GM12878 (cell line): ENCODE measurements around the gene LOX. TPM values are rescaled to one million over a fixed set of nuclear protein-coding genes. Genes with fewer than 3 reads are reported as not detected.

Experiments used
- ATAC-seq: fragments of 200-7000 bp; cut with Tn5 transposase; 3 replicates; pipeline ENCODE4 v1.9.1; 2020; ENCODE audit warnings: mild to moderate bottlenecking, moderate library complexity
- BruUV-seq: library from RNA; stranded (reverse); fragments of 400-500 nt; replicated peaks from 2 replicates; lab custom pipeline; 2021; lab: Mats Ljungman, UMichigan
- CTCF ChIA-PET: fragments of 300-600 bp; sonication (Branson Sonifier 250); formaldehyde crosslinking; extraction: SDS; loops from one replicate; lab custom pipeline; 2021; ENCODE audit warnings: inconsistent platforms; lab: Yijun Ruan, JAX
- POLR2A ChIA-PET: fragments of 350-600 bp; formaldehyde crosslinking; extraction: SDS; loops from one replicate; lab custom pipeline; 2021; ENCODE audit warnings: inconsistent platforms; lab: Charles Lee
- RAD21 ChIA-PET: fragments of 300-600 bp; sonication (Branson Sonifier 250); formaldehyde crosslinking; loops from one replicate; lab custom pipeline; 2023; ENCODE audit warnings: antibody characterized with exemption; ENCODE audit not compliant: unreplicated experiment; lab: Charles Lee
- SMC1A ChIA-PET: fragments of 300-600 bp; sonication (Branson Sonifier 250); formaldehyde crosslinking; loops from one replicate; lab custom pipeline; 2023; ENCODE audit not compliant: unreplicated experiment, uncharacterized antibody; lab: Charles Lee
- DNase-seq: peaks from one replicate; pipeline ENCODE4 v3.0.0-alpha.2; 2011; ENCODE audit warnings: low read depth, low spot score
- FAIRE-seq: peaks from 3 replicates; lab custom pipeline; 2011; peaks lifted over from hg19 to GRCh38; lab: Jason Lieb, UNC
- H2AFZ ChIP-seq: 2 replicates; pipeline ENCODE4 v1.6.0; 2011; ENCODE audit warnings: low read depth, low read length, control low read depth; ENCODE audit not compliant: control insufficient read depth
- H3K27ac ChIP-seq: 2 replicates; pipeline ENCODE4 v1.5.1; 2011; ENCODE audit warnings: control low read depth; ENCODE audit not compliant: control insufficient read depth, insufficient read depth
- H3K27me3 ChIP-seq, 2 experiments: replicated peaks in 1 of 2; 2 replicates each; pipeline versions ENCODE4 v1.6.0 to v1.6.1; 2011; ENCODE audit warnings: low read length in 1 of 2; ENCODE audit not compliant: control insufficient read depth in 2 of 2, insufficient read depth in 2 of 2
- H3K36me3 ChIP-seq, 2 experiments: 2 replicates each; pipeline ENCODE4 v1.5.1; 2011; ENCODE audit warnings: low read length in 1 of 2; ENCODE audit not compliant: control insufficient read depth in 2 of 2, insufficient read depth in 2 of 2
- H3K4me1 ChIP-seq: 2 replicates; pipeline ENCODE4 v1.6.1; 2011; ENCODE audit warnings: mild to moderate bottlenecking, low read length, moderate library complexity, mixed read lengths; ENCODE audit not compliant: control insufficient read depth, insufficient read depth
- H3K4me2 ChIP-seq: 2 replicates; pipeline ENCODE4 v1.6.0; 2011; ENCODE audit warnings: control low read depth; ENCODE audit not compliant: control insufficient read depth, insufficient read depth
- H3K4me3 ChIP-seq: fragments of 200-600 bp; sonication (generic); 2 replicates; pipeline ENCODE4 v1.5.1; 2016
- H3K79me2 ChIP-seq: 2 replicates; pipeline ENCODE4 v1.6.0; 2011; ENCODE audit warnings: low read length; ENCODE audit not compliant: control insufficient read depth, insufficient read depth
- H3K9ac ChIP-seq: 2 replicates; pipeline ENCODE4 v1.8.0; 2011; ENCODE audit warnings: low read length, control low read depth, mixed read lengths; ENCODE audit not compliant: control insufficient read depth, insufficient read depth
- H3K9me3 ChIP-seq: replicated peaks from 3 replicates; pipeline ENCODE4 v1.5.1; 2011; ENCODE audit warnings: mild to moderate bottlenecking, low read length; ENCODE audit not compliant: control insufficient read depth, insufficient read depth
- H4K20me1 ChIP-seq: 2 replicates; pipeline ENCODE4 v1.6.0; 2011; ENCODE audit not compliant: control insufficient read depth, insufficient read depth
- CBX5 ChIP-seq: sonication (generic); IDR thresholded peaks from 2 replicates; pipeline ENCODE4 v1.6.1; 2016; ENCODE audit warnings: low read depth, moderate library complexity, mild to moderate bottlenecking, inconsistent platforms
- GABPA ChIP-seq: IDR thresholded peaks from 2 replicates; pipeline ENCODE4 v1.6.1; 2014; ENCODE audit warnings: antibody characterized with exemption, low read depth, mild to moderate bottlenecking, inconsistent platforms
- MYC ChIP-seq: IDR thresholded peaks from 2 replicates; pipeline ENCODE4 v1.6.1; 2011; ENCODE audit warnings: mild to moderate bottlenecking, low read length, moderate library complexity, inconsistent platforms; ENCODE audit not compliant: insufficient read depth, insufficient replicate concordance, insufficient read length, severe bottlenecking
- POLR2AphosphoS5 ChIP-seq: IDR thresholded peaks from 2 replicates; pipeline ENCODE4 v1.6.1; 2011; ENCODE audit warnings: mild to moderate bottlenecking, low read length, inconsistent platforms
- SMAD1 ChIP-seq: fragments of 450-650 bp; IDR thresholded peaks from 2 replicates; pipeline ENCODE4 v1.6.1; 2018; ENCODE audit warnings: mild to moderate bottlenecking, low read depth; ENCODE audit not compliant: partially characterized antibody
- TAF1 ChIP-seq: IDR thresholded peaks from 2 replicates; pipeline ENCODE4 v1.6.1; 2011; ENCODE audit warnings: mild to moderate bottlenecking, low read depth, low read length, borderline replicate concordance
- ZNF24 ChIP-seq: fragments of 450-650 bp; IDR thresholded peaks from 2 replicates; pipeline ENCODE4 v1.6.1; 2017; ENCODE audit warnings: antibody characterized with exemption, mild to moderate bottlenecking
- ZNF274 ChIP-seq: IDR thresholded peaks from one replicate; pipeline ENCODE4 v1.8.0; 2011; ENCODE audit not compliant: insufficient read length, insufficient read depth
- WGBS: methylation state at CpG from one replicate; pipeline ENCODE4 v1.1.6; 2016; ENCODE audit warnings: low lambda C conversion rate; ENCODE audit not compliant: insufficient replicate concordance, insufficient coverage; ENCODE audit errors: missing lambda C conversion rate; 5-methylcytosine and 5-hydroxymethylcytosine counted together
- in situ Hi-C: fragments of 300-500 bp; cut with MboI; formaldehyde crosslinking; loops from 9 replicates; pipeline ENCODE4 v1.14.3; 2018; ENCODE audit warnings: mixed read lengths
- intact Hi-C: fragments of 100-400 bp; cut with micrococcal nuclease; formaldehyde crosslinking; loops from one replicate; pipeline ENCODE4 v1.14.2; 2022; ENCODE audit not compliant: unreplicated experiment
- polyA plus RNA-seq, 11 experiments: library from polyadenylated mRNA; depleted of rRNA in 4 of 11; unstranded in 6 of 11; stranded (reverse) in 5 of 11; fragments of >200 nt; fragmentation: Nextera tagmentation in 4 of 11; fragmentation: Illumina TruSeq in 1 of 11; extraction: Ambion mirVana in 4 of 11; extraction: Trizol in 1 of 11; gene quantifications; 1 replicate in 1 of 11; 2 replicates in 10 of 11; pipeline versions ENCODE4 v1.2.1 to v1.2.3, GENCODE V29; 2011 to 2016; ENCODE audit warnings: inconsistent platforms in 2 of 11, missing spikeins in 2 of 11, low read depth in 1 of 11
- total RNA-seq, 4 experiments: library from RNA; depleted of rRNA in 3 of 4; stranded (reverse); fragments of >200 nt in 3 of 4; fragmentation: Illumina TruSeq in 1 of 4; extraction: Trizol in 1 of 4; gene quantifications; 2 replicates each; pipeline versions ENCODE4 v1.2.1 to v1.2.3, GENCODE V29; 2013 to 2021
- TF ChIP-seq, protein P1 (sequence below): IDR thresholded peaks from 2 replicates; pipeline ENCODE4 v1.6.1; 2011; ENCODE audit warnings: mild to moderate bottlenecking, low read depth, low read length, moderate library complexity; ENCODE audit not compliant: insufficient replicate concordance
- TF ChIP-seq, protein P2 (sequence below): IDR thresholded peaks from 2 replicates; pipeline ENCODE4 v1.6.1; 2012; ENCODE audit warnings: low read depth, low read length, improper control_type of control experiment
- TF ChIP-seq, protein P3 (sequence below): fragments of 450-650 bp; formaldehyde crosslinking; IDR thresholded peaks from 2 replicates; pipeline ENCODE4 v1.4.0; 2020; ENCODE audit warnings: mild to moderate bottlenecking, moderate library complexity

The LOX gene
- total and polyA plus RNA-seq, 10 of the 15 experiments (the other 5 are each of a cell fraction or from before 2014, with no cell fraction given) = 0.03 to 0.69 (median 0.07) TPM; not detected in 1

DNA sequence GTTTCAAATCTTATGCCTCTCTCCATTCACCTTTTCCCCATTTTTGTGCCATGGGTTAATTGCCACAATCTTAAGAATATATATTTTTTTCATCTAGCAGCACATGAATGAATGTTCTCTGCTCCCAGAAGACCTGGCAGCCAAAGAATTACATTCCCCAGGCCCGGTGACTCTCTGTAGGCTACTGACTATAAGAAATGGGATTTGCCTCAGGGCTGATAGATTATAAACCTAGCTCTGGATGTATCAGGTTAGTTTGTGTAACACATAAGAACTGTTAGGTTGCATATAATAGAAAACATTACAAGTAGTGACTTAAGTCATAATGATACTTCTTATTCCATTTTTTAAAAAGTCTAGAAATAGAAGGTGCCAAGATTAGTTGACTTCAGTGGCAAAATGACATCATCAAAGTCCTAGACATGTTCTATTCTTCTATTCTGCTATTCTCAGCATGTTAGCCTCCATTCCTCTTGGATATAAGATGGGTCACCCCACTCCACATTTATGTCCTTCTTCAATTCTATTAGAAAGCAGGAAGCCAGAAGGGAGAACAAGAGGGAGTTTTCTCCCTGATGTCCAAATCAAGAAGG, 40.4 kb upstream of the LOX start:
- Histone ChIP-seq H4K20me1 (no peaks in the 10 kb centered on the region), H3K4me3 (no peak overlapping the region), H3K36me3 (no peaks in the 10 kb centered on the region), H3K9me3 (no peaks in the 10 kb centered on the region), H3K4me2 (no peak overlapping the region), H2AFZ (no peak overlapping the region), H3K27me3 (no peaks in the 10 kb centered on the region), H3K27ac (no peak overlapping the region), H3K4me1 (no peaks in the 10 kb centered on the region), H3K79me2 (no peaks in the 10 kb centered on the region), H3K9ac (no peak overlapping the region)
- in situ Hi-C loops = no loop called here
- POLR2A ChIA-PET = no interaction called here
- intact Hi-C loops = no loop called here
- SMC1A ChIA-PET = no interaction called here
- ATAC-seq (no peak), FAIRE-seq (no peak), DNase-seq (no peak)
- TF ChIP-seq, protein P1, sequence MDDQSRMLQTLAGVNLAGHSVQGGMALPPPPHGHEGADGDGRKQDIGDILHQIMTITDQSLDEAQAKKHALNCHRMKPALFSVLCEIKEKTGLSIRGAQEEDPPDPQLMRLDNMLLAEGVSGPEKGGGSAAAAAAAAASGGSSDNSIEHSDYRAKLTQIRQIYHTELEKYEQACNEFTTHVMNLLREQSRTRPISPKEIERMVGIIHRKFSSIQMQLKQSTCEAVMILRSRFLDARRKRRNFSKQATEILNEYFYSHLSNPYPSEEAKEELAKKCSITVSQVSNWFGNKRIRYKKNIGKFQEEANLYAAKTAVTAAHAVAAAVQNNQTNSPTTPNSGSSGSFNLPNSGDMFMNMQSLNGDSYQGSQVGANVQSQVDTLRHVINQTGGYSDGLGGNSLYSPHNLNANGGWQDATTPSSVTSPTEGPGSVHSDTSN = no peak
- TF ChIP-seq, protein P2, sequence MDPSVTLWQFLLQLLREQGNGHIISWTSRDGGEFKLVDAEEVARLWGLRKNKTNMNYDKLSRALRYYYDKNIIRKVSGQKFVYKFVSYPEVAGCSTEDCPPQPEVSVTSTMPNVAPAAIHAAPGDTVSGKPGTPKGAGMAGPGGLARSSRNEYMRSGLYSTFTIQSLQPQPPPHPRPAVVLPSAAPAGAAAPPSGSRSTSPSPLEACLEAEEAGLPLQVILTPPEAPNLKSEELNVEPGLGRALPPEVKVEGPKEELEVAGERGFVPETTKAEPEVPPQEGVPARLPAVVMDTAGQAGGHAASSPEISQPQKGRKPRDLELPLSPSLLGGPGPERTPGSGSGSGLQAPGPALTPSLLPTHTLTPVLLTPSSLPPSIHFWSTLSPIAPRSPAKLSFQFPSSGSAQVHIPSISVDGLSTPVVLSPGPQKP = no peak
- TF ChIP-seq TAF1 (no peak), GABPA (no peak), SMAD1 (no peak), MYC (no peak), ZNF274 (no peak), ZNF24 (no peak), POLR2AphosphoS5 (no peak), CBX5 (no peak)
- TF ChIP-seq, protein P3, sequence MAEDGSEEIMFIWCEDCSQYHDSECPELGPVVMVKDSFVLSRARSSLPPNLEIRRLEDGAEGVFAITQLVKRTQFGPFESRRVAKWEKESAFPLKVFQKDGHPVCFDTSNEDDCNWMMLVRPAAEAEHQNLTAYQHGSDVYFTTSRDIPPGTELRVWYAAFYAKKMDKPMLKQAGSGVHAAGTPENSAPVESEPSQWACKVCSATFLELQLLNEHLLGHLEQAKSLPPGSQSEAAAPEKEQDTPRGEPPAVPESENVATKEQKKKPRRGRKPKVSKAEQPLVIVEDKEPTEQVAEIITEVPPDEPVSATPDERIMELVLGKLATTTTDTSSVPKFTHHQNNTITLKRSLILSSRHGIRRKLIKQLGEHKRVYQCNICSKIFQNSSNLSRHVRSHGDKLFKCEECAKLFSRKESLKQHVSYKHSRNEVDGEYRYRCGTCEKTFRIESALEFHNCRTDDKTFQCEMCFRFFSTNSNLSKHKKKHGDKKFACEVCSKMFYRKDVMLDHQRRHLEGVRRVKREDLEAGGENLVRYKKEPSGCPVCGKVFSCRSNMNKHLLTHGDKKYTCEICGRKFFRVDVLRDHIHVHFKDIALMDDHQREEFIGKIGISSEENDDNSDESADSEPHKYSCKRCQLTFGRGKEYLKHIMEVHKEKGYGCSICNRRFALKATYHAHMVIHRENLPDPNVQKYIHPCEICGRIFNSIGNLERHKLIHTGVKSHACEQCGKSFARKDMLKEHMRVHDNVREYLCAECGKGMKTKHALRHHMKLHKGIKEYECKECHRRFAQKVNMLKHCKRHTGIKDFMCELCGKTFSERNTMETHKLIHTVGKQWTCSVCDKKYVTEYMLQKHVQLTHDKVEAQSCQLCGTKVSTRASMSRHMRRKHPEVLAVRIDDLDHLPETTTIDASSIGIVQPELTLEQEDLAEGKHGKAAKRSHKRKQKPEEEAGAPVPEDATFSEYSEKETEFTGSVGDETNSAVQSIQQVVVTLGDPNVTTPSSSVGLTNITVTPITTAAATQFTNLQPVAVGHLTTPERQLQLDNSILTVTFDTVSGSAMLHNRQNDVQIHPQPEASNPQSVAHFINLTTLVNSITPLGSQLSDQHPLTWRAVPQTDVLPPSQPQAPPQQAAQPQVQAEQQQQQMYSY (CRISPR knock-in tag) = no peak
- BruUV-seq = no TSS peak
- 71% methylated on average over 1 of the region's 1 CpG for WGBS
- CTCF ChIA-PET = no interaction called here
- RAD21 ChIA-PET = no interaction called here
